Measurements from ENCODE around the gene SCNN1G.

SCNN1G gene

DNA sequence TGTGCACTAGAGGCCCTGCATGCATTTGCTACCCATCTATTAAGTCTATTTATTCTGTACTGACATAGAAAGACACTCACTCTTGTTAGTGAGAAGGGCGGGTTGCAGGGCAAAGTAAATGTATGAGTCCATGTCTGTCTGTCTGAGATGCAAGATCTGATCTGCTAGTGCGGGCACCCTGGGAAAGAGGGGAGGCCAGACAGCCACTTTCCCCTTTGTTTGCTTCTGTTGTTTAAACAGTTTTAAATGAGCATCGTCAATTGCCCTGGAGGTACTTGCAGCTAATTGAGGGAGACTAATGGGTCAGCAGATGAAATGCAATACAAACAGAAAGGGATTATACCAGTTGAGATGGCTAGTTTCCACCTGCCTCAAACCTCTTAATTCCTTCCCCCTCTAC lies 24.9 kb downstream of the SCNN1G start:
- Histone ChIP-seq H3K27me3 (ENCODE audit: insufficient read depth, low read length, poor library complexity) (peaks cover 16% of the 10 kb centered on the region), H3K9me3 (ENCODE audit: insufficient read depth, low read length, severe bottlenecking) (no peaks in the 10 kb centered on the region), H4K20me1 (ENCODE audit: insufficient read depth, low read length) (no peaks in the 10 kb centered on the region), H3K9ac (ENCODE audit: low read depth, low read length) (no peak overlapping the region), H3K27ac (ENCODE audit: low read length) (no peak overlapping the region), H3K4me3 (ENCODE audit: low read depth in 1 of 2, low read length in 2 of 2) (no peak overlapping the region), H2AFZ (ENCODE audit: low read depth, low read length) (no peak overlapping the region), H3K79me2 (ENCODE audit: insufficient read depth, low read length) (no peaks in the 10 kb centered on the region), H3K4me1 (ENCODE audit: insufficient read depth, low read length) (no peaks in the 10 kb centered on the region), H3K4me2 (ENCODE audit: insufficient read depth, low read length) (no peak overlapping the region), H3K36me3 (ENCODE audit: insufficient read depth, low read length) (no peaks in the 10 kb centered on the region)
- no peak for ATAC-seq (ENCODE audit: insufficient read depth, low read depth)
- TF ChIP-seq CTCF (IDR thresholded peaks at IDR 0.05; ENCODE audit: borderline replicate concordance, extremely low read depth, low read length, poor library complexity, severe bottlenecking) (no peak), EZH2 (IDR thresholded peaks at IDR 0.05; ENCODE audit: borderline replicate concordance, low read depth, low read length, severe bottlenecking) (no peak)
- no peak for DNase-seq

DNA sequence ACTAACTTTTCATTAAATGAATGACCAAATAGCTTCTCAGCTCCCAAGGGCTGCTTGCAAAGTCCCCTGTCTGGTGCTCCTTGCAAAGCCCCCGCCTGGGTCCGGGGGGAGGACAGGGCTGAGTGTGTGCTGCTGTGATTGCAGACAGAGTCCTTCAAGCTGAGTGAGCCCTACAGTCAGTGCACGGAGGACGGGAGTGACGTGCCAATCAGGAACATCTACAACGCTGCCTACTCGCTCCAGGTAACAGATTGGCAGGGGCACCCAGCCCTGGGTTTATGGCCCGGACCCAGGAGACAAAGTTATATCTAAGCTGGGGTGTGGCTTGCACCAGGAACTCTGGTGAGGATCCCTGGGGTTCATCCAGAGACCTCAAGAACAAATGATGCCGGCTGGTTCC lies 27.1 kb downstream of the SCNN1G start:
- H3K9ac ChIP-seq (ENCODE audit: low read depth, low read length), result no peak overlapping the region
- DNase-seq, result no peak
- H3K79me2 ChIP-seq (ENCODE audit: insufficient read depth, low read length), result no peaks in the 10 kb centered on the region

DNA sequence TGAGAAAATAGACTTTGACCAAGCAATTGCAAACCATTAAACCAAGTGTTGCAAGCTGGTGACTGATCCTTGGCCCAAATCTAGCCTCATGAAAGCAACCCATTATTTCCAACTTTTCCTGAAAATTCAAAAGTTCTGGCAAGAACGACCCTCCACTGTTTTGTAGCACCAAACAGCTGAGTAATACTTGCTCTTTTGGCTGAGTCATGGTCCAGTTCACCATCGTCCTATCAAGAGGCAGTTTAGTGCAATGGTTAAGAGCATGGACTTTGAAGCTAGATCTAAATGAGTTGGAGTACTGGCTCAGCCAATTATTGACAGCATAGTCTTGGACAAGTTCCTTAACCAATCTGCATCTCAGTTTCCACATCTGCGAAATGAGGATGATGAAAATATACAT lies 31.3 kb downstream of the SCNN1G start:
- H3K27ac ChIP-seq (ENCODE audit: low read length), result no peak overlapping the region
- H3K36me3 ChIP-seq (ENCODE audit: insufficient read depth, low read length), result no peaks in the 10 kb centered on the region
- peaks cover 3% of the 10 kb centered on the region for H3K27me3 ChIP-seq (ENCODE audit: insufficient read depth, low read length, poor library complexity)
- H3K79me2 ChIP-seq (ENCODE audit: insufficient read depth, low read length), result no peaks in the 10 kb centered on the region
- no peak overlapping the region for H3K9ac ChIP-seq (ENCODE audit: low read depth, low read length)
- H3K4me1 ChIP-seq (ENCODE audit: insufficient read depth, low read length), result no peaks in the 10 kb centered on the region
- no peak overlapping the region for H2AFZ ChIP-seq (ENCODE audit: low read depth, low read length)
- no peaks in the 10 kb centered on the region for H4K20me1 ChIP-seq (ENCODE audit: insufficient read depth, low read length)
- no peak for TF ChIP-seq EZH2 (IDR thresholded peaks at IDR 0.05; ENCODE audit: borderline replicate concordance, low read depth, low read length, severe bottlenecking)
- no peak for TF ChIP-seq CTCF (IDR thresholded peaks at IDR 0.05; ENCODE audit: borderline replicate concordance, extremely low read depth, low read length, poor library complexity, severe bottlenecking)
- H3K9me3 ChIP-seq (ENCODE audit: insufficient read depth, low read length, severe bottlenecking), result no peaks in the 10 kb centered on the region
- H3K4me2 ChIP-seq (ENCODE audit: insufficient read depth, low read length), result no peak overlapping the region
- no peak for ATAC-seq (ENCODE audit: insufficient read depth, low read depth)
- H3K4me3 ChIP-seq (ENCODE audit: low read depth in 1 of 2, low read length in 2 of 2), result no peak overlapping the region
- no peak for DNase-seq

More for the DNA sequence above, 27.1 kb downstream of the SCNN1G start:
- H4K20me1 ChIP-seq (ENCODE audit: insufficient read depth, low read length), result no peaks in the 10 kb centered on the region
- H3K36me3 ChIP-seq (ENCODE audit: insufficient read depth, low read length), result no peaks in the 10 kb centered on the region
- H3K4me2 ChIP-seq (ENCODE audit: insufficient read depth, low read length), result no peak overlapping the region
- TF ChIP-seq CTCF (IDR thresholded peaks at IDR 0.05; ENCODE audit: borderline replicate concordance, extremely low read depth, low read length, poor library complexity, severe bottlenecking), result no peak
- TF ChIP-seq EZH2 (IDR thresholded peaks at IDR 0.05; ENCODE audit: borderline replicate concordance, low read depth, low read length, severe bottlenecking), result no peak
- no peak overlapping the region for H3K27ac ChIP-seq (ENCODE audit: low read length)
- no peak for ATAC-seq (ENCODE audit: insufficient read depth, low read depth)
- H3K4me3 ChIP-seq (ENCODE audit: low read depth in 1 of 2, low read length in 2 of 2), result no peak overlapping the region
- H3K9me3 ChIP-seq (ENCODE audit: insufficient read depth, low read length, severe bottlenecking), result no peaks in the 10 kb centered on the region
- H3K27me3 ChIP-seq (ENCODE audit: insufficient read depth, low read length, poor library complexity), result peaks cover 16% of the 10 kb centered on the region
- no peaks in the 10 kb centered on the region for H3K4me1 ChIP-seq (ENCODE audit: insufficient read depth, low read length)
- no peak overlapping the region for H2AFZ ChIP-seq (ENCODE audit: low read depth, low read length)

GRCh38 chr16:23214796-23215195 lies 32.3 kb downstream of the SCNN1G start:
- H2AFZ ChIP-seq (ENCODE audit: low read depth, low read length), result no peak overlapping the region
- no peak overlapping the region for H3K9ac ChIP-seq (ENCODE audit: low read depth, low read length)
- H3K27me3 ChIP-seq (ENCODE audit: insufficient read depth, low read length, poor library complexity), result no peaks in the 10 kb centered on the region
- no peaks in the 10 kb centered on the region for H3K79me2 ChIP-seq (ENCODE audit: insufficient read depth, low read length)
- H3K36me3 ChIP-seq (ENCODE audit: insufficient read depth, low read length), result no peaks in the 10 kb centered on the region
- no peaks in the 10 kb centered on the region for H3K9me3 ChIP-seq (ENCODE audit: insufficient read depth, low read length, severe bottlenecking)
- H3K27ac ChIP-seq (ENCODE audit: low read length), result no peak overlapping the region
- H3K4me2 ChIP-seq (ENCODE audit: insufficient read depth, low read length), result no peak overlapping the region
- H4K20me1 ChIP-seq (ENCODE audit: insufficient read depth, low read length), result no peaks in the 10 kb centered on the region
- TF ChIP-seq CTCF (IDR thresholded peaks at IDR 0.05; ENCODE audit: borderline replicate concordance, extremely low read depth, low read length, poor library complexity, severe bottlenecking) (no peak), EZH2 (IDR thresholded peaks at IDR 0.05; ENCODE audit: borderline replicate concordance, low read depth, low read length, severe bottlenecking) (no peak)
- DNase-seq (no peak), ATAC-seq (ENCODE audit: insufficient read depth, low read depth) (no peak)
- no peaks in the 10 kb centered on the region for H3K4me1 ChIP-seq (ENCODE audit: insufficient read depth, low read length)
- no peak overlapping the region for H3K4me3 ChIP-seq (ENCODE audit: low read depth in 1 of 2, low read length in 2 of 2)
